Esophagus muscularis mucosa (tissue), 4 donors: ENCODE results near the gene GALNT7.
"Not testable (repeated sequence)": the region's sequence is repeated elsewhere in the genome, so short reads cannot be mapped to it uniquely, and the experiment has no call there.

Experiments used
- CTCF ChIP-seq, 3 experiments: fragments of 200-600 bp in 2 of 3; fragments of 450-650 bp in 1 of 3; sonication (generic) in 2 of 3; IDR thresholded peaks; one replicate each; pipeline ENCODE4 v1.5.1; 2017 to 2019; ENCODE audit warnings: antibody characterized with exemption in 3 of 3, mild to moderate bottlenecking in 2 of 3, moderate library complexity in 1 of 3
- EP300 ChIP-seq: sonication (generic); formaldehyde crosslinking; IDR thresholded peaks from one replicate; pipeline ENCODE4 v1.6.1; 2017; ENCODE audit warnings: antibody characterized with exemption
- POLR2A ChIP-seq: fragments of 450-650 bp; IDR thresholded peaks from one replicate; pipeline ENCODE4 v1.6.1; 2017; ENCODE audit warnings: antibody characterized with exemption, moderate library complexity, mild to moderate bottlenecking, low read depth
- POLR2AphosphoS5 ChIP-seq, 2 donors: sonication (generic); formaldehyde crosslinking; IDR thresholded peaks; one replicate each; pipeline ENCODE4 v1.6.1; 2017; ENCODE audit warnings: antibody characterized with exemption in 2 of 2

- TF ChIP-seq CTCF (IDR thresholded peaks at IDR 0.05); EP300; POLR2AphosphoS5 (IDR thresholded peaks at IDR 0.05); POLR2A: not testable (repeated sequence)
Observed at GRCh38 chr4:173118819-173119218, 49.8 kb upstream of the GALNT7 start.
